Head of caudate nucleus (tissue), 42 donors: ENCODE data around the gene LYPD8.

Experiments
- DNase-seq, 42 donors: peaks; one replicate each; pipeline versions ENCODE4 v3.0.0 to v3.0.0-alpha.2; 2020 to 2021; ENCODE audit warnings: mixed read lengths in 7 of 42
- intact Hi-C: fragments of 100-400 bp; cut with DNase I; formaldehyde crosslinking; loops from one replicate; pipeline ENCODE4 v1.15.0; 2022

The LYPD8 gene

GRCh38 chr1:248775441-248775840, 19.9 kb upstream of the LYPD8 start:
- no peak for DNase-seq
- intact Hi-C loops, result no loop called here

DNA sequence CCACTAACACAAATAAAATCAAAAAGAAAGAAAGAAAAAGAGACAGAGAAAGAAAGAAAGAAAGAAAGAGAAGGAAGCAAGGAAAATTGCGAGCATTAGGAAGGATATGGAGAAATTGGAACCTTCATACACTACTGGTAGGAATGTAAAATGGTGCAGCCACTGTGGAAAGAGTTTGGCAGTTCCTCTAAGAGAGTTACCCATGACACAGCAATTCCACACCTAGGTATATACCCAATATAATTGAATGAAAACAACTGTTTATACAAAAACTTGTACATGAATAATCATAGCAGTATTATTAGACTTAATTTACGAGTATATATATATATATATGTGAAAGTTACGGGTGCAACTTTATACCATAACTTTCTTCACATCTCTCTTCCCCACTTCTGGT, 4.1 kb upstream of the LYPD8 start:
- intact Hi-C loops, result no loop called here
- no peak for DNase-seq

- no peak for DNase-seq
- intact Hi-C loops, result no loop called here
These were observed 2.8 kb upstream of the LYPD8 start for GRCh38 chr1:248758352-248758751.

DNA sequence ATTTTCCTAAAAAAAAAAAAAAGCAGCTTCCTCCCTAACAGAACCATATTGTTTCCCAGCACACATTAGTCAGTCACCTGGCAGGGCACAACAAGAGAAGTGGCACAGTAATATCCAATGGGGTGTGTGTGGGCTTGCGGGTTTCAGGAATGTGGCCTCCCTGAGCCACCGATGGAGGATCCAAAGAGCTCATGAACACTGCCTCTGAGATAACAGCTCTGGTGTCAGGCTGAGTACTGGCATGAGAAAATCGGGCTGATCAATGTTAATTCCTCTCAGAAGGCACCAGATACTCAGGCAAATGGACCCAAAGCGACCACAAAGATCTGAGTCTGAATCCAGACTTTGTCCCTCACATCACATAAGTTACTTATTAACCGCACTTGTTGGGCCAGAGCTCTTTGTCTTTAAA, 2.2 kb upstream of the LYPD8 start:
- no peak for DNase-seq
- intact Hi-C loops, result no loop called here

DNA sequence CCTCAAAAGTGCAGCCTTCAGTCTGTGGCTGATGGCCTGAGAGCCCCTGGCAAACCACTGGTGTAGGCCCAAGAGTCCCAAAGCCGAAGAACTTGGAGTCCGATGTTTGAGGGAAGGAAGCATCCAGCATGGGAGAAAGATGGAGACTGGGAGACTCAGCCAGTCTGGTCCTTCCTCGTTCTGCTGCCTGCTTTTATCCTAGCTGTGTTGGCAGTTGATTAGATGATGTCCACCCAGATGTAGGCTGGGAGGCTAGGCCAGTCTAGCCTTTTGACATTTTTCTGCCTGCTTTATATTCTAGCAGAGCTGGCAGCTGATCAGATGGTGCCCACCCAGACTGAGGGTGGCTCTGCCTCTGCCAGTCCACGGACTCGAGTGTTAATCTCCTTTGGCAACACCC, 1.1 kb upstream of the LYPD8 start:
- intact Hi-C loops, result no loop called here
- no peak for DNase-seq

GRCh38 chr1:248756151-248756550, 592 bp upstream of the LYPD8 start:
- intact Hi-C loops, result no loop called here
- DNase-seq, result no peak

DNA sequence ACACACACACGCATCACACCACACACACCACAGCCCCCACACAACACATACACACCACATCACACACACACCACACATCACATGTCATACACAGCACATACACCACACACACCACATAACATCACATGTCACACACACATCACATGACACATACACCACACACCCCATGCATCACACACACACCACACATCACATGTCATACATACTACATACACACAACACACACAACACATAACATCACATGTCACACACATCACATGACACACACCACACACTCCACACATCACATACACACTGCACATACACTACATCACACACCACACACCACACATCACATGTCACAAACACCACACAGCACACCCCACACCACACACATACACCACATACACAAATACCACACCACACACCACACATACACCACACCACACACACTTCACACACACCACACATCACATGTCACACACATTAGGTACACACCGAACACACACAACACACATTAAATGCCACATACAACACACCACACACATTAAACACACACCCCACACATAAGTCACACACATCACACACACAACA, 1.8 kb downstream of the LYPD8 start:
- intact Hi-C loops, result no loop called here
- DNase-seq, result no peak

DNA sequence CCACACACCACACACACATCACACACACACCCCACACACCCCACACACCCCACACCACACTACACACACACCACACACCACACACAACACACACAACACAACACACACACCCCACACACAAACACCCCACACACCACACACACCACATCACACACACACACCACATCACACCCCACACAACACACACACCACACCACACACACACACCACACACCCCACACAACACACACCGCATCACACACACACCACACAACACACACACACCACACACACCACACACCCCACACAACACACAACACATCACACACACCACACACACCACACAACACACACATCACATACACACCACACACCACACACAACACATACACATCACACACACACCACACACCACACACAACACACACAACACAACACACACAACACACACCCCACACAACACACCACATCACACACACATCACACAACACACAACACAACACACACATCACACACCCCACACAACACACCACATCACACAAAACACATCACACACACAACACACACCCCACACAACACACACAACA, 2.4 kb downstream of the LYPD8 start:
- intact Hi-C loops, result no loop called here
- DNase-seq, result no peak

DNA sequence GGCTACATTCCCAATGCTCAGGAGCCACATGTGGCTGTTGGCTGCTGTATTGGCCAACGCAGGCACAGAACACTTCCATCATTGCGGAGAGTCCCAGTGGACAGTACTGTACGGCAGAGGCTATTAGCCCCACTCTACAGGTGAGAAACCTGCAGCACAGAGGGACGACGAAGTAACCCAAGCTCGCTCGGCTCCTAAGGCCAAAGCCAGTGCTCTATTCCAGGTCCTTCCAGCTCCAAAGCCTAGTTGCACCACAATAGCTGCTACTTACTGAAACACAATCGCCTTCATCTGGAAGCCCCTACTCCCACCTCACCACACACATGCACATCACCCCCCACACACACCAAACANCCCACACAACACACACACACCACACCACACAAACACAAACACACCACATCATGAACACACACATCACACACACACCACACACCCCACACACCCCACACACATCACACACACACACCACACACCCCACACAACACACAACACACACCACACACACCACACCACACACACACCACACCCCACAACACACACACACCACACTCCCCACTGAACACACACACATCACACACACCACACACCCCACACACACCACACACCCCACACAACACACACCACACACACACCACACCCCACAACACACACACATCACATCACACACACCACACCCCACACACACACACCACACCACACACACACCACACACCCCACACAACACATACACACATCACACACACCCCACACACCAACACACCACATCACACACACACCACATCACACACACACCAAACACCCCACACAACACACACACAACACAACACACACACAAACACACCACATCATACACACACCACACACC, 3.2 kb downstream of the LYPD8 start:
- no peak for DNase-seq
- intact Hi-C loops, result no loop called here

GRCh38 chr1:248751635-248752034, 3.9 kb downstream of the LYPD8 start:
- no peak for DNase-seq
- intact Hi-C loops, result no loop called here

DNA sequence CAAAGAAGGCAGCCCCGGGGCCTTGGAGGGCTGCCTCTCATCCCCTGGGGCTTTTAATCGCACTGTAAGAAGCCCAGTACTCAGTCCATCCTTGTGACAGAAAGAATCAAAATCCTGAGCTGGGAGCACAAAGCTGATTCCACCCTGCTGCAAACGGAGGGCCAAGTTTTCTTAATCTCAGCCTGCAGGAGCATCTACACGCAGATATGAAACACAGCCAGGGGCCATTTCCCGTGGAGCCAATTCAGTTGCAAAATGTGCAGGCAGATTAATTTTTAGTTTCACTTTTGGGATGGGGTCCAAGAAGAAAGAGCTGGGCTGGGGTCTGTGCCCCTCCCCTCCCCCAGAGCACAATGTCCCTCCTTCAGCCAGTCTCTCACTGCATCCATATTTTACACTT, 4.4 kb downstream of the LYPD8 start:
- intact Hi-C loops, result no loop called here
- DNase-seq, result no peak

GRCh38 chr1:248750496-248750895, 5.1 kb downstream of the LYPD8 start:
- DNase-seq, result no peak
- intact Hi-C loops, result no loop called here

DNA sequence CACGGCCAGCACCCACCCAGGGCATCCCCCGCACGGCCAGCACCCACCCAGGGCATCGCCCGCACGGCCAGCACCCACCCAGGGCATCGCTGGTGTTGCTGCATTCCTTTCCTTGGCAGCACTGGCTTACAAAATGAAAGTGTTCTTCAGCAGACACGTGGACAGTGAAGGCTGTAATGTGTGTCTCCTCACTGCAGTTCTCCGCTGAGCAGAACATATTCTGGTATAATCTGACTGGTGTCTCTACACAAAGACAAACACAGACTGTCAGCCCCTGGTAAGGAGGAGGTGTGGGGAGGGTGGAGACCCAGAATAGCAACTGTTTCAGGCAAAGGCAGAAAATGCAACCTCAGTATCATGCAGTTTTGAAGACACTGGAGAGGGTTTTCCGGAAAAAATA, 7.3 kb downstream of the LYPD8 start:
- peak in 37 of 42 donors; percentile 4 to 88 (median 42) for DNase-seq
- intact Hi-C loops, result no loop called here

DNA sequence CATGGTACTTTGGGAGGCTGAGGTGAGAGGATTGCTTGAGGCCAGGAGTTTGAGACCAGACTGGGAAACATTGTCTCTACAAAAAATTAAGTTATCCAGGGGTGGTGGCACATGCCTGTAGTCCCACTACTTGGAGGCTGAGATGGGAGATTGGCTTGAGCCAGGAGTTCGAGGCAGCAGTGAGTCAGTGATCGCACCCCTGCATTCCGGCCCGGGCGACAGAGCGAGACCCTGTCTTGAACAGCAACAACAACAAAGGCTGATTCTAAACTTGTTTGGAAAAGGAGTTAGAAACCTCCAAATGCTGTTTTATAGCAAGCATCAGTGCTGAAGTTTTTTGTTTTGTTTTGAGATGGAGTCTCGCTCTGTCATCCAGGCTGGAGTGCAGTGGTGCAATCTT, 14.7 kb downstream of the LYPD8 start:
- intact Hi-C loops, result no loop called here
- DNase-seq, result no peak

GRCh38 chr1:248739572-248740205, 15.9 kb downstream of the LYPD8 start:
- DNase-seq, result no peak

GRCh38 chr1:248737457-248737856, 18.1 kb downstream of the LYPD8 start:
- no peak for DNase-seq
- intact Hi-C loops, result no loop called here

More at GRCh38 chr1:248739572-248740205, 15.9 kb downstream of the LYPD8 start:
- intact Hi-C loops, result no loop called here

GRCh38 chr1:248736977-248737376, 18.6 kb downstream of the LYPD8 start:
- intact Hi-C loops, result no loop called here

DNA sequence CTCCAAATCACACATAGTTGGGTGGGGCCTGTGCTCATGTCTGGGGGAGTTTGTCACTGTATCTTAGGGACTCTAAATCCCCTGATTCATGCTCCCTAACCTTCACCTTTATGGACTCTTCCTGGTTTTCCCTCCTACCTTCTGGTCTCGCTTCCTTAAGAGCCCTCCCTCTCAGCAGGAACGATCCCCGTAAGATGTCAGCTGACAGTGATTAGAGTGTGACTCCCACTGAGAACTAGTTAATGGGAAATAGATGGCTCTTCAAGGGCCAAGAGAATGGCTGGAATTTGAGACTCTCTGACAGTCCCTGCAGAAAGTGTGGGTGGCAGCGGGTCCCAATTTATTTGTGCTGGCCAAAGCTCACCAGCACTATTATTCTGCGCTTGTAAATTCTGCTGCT, 22.0 kb downstream of the LYPD8 start:
- intact Hi-C loops, result no loop called here
- no peak for DNase-seq

More at GRCh38 chr1:248736977-248737376, 18.6 kb downstream of the LYPD8 start:
- no peak for DNase-seq

DNA sequence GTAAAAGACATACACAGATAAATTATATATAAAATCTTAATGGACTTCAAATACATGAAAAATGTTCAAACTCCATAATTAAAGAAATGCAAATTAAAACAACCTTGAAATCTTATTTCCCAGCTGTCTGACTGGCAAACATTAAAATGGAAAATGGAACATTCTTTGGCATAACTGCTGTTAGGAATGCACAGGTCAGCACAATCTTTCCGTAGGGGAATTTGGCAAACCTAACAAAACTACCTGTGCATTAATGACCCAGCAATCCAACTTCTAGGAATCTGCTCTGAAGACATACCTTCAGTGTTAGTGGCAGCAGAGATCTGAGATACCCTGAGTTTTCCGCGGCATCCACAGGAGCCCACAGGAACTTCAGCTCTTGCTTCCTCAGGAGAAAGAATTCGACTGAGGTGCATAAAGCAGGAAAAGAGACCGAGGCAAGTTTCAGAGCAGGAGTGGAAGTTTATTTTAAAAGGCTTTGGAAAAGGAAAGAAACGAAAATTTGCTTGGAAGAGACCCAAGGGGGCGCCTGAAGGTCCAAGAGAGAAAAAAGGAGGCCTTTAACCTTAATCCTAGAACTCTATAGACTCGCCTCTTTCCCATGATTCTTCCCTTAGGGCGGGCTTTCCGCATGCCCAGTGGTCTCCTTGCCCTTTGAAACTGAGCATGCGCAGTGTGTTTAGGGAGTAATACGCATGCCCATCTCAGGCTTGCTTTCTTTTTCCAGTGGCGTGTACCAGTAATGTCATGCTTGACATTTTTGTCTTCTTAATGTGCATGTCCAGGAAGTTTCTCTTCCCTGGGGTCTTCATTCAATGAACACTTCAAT, 24.8 kb downstream of the LYPD8 start:
- intact Hi-C loops, result no loop called here
- DNase-seq, result no peak
